Measurements from ENCODE around the gene KCNG2.

The KCNG2 gene

GRCh38 chr18:79787527-79787864 lies 10.2 kb upstream of the KCNG2 start:
- Histone ChIP-seq H3K27me3 (ENCODE audit: insufficient read depth, low read length) (peaks cover 34% of the 10 kb centered on the region), H3K4me2 (ENCODE audit: low read length) (no peak overlapping the region), H3K79me2 (ENCODE audit: control insufficient read depth, insufficient read depth, low read length, poor library complexity) (no peaks in the 10 kb centered on the region), H3K18ac (ENCODE audit: low read length) (no peak overlapping the region), H3K27ac (ENCODE audit: low read depth, low read length) (no peak overlapping the region), H3K9ac (ENCODE audit: low read length) (no peak overlapping the region), H3K36me3 (ENCODE audit: control insufficient read depth in 1 of 2, insufficient read depth in 2 of 2, low read length in 2 of 2) (no peaks in the 10 kb centered on the region), H2BK12ac (ENCODE audit: low read length) (no peak overlapping the region), H3K79me1 (ENCODE audit: low read length) (no peaks in the 10 kb centered on the region), H3K4me1 (ENCODE audit: control insufficient read depth in 1 of 2, insufficient read depth in 2 of 2, low read length in 2 of 2) (peaks cover 3 to 6% of the 10 kb centered on the region in 2 experiments), H3K9me3 (ENCODE audit: insufficient read depth, low read depth, low read length) (peaks cover 10% of the 10 kb centered on the region), H2BK5ac (ENCODE audit: low read depth, low read length, poor library complexity) (no peak overlapping the region), H3K23ac (ENCODE audit: low read length) (no peak overlapping the region), H3K4ac (ENCODE audit: low read depth, low read length) (no peak overlapping the region), H2AK5ac (ENCODE audit: low read length) (no peak overlapping the region), H4K12ac (ENCODE audit: low read depth, low read length) (no peak overlapping the region), H4K91ac (ENCODE audit: low read depth, low read length) (no peak overlapping the region), H2BK120ac (ENCODE audit: insufficient read depth, low read length, poor library complexity) (no peak overlapping the region), H2AFZ (ENCODE audit: insufficient read depth, low read length, poor library complexity) (no peak overlapping the region), H4K8ac (ENCODE audit: low read depth, low read length) (no peak overlapping the region), H3K4me3 (ENCODE audit: low read depth, low read length) (no peak overlapping the region), H3K14ac (ENCODE audit: low read length) (no peak overlapping the region)
- DNase-seq: no peak
- no CpG with 5 or more reads among the region's 16 CpGs for WGBS (ENCODE audit: extremely low coverage, insufficient coverage, insufficient read length)

DNA sequence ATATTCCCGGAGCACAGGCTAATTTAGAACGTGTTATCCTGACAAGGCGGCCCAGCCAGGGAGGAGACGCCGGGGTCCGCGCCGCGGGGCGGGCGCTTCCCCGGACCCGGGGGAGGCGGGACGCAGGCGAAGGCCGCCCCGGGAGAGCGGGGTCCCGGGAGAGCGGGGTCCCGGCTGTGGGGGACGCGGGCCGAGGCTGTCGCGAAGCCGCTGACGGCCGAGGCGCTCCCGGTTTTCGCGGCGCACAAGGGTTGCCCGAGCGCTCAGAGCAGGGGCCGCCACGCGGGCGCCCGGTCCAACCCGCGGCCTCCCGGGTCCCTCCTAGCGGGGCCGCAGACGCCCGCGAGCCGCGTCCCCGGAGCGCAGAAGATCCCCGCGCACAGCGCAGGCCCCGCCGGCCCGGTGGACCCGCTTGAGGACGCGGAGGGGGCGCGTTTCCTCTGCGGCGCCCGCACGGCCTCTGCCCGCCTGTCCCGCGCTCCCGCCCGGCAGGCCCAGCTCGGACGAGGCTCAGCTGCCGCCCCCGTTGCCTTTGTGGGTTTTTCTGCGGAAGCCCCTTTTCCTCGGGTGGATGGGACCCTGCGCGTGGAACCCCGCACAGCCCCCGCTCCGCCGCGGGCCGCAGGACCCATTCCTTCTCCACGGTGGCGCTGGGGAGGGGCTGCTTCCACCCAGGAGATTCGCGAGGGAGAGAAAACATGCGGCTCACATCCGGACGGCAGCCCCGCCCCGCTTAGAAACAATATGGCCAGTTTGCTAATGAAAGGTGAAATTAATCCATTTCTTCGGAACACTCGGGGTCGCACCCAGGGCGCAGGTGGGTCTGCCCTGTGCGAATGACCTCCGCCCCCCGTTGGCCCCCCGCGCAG lies 9.6 kb upstream of the KCNG2 start:
- Histone ChIP-seq H3K79me1 (ENCODE audit: low read length) (no peaks in the 10 kb centered on the region), H3K4ac (ENCODE audit: low read depth, low read length) (no peak overlapping the region), H3K9me3 (ENCODE audit: insufficient read depth, low read depth, low read length) (peaks cover 10% of the 10 kb centered on the region), H3K9ac (ENCODE audit: low read length) (no peak overlapping the region), H2BK12ac (ENCODE audit: low read length) (no peak overlapping the region), H3K14ac (ENCODE audit: low read length) (no peak overlapping the region), H3K23ac (ENCODE audit: low read length) (no peak overlapping the region), H2BK120ac (ENCODE audit: insufficient read depth, low read length, poor library complexity) (no peak overlapping the region), H3K4me1 (ENCODE audit: control insufficient read depth in 1 of 2, insufficient read depth in 2 of 2, low read length in 2 of 2) (peaks cover 3 to 6% of the 10 kb centered on the region in 2 experiments), H3K36me3 (ENCODE audit: control insufficient read depth in 1 of 2, insufficient read depth in 2 of 2, low read length in 2 of 2) (no peaks in the 10 kb centered on the region), H4K12ac (ENCODE audit: low read depth, low read length) (no peak overlapping the region), H3K27ac (ENCODE audit: low read depth, low read length) (no peak overlapping the region), H4K8ac (ENCODE audit: low read depth, low read length) (no peak overlapping the region), H2BK5ac (ENCODE audit: low read depth, low read length, poor library complexity) (no peak overlapping the region), H3K4me2 (ENCODE audit: low read length) (peak overlapping the region; percentile 46), H3K18ac (ENCODE audit: low read length) (no peak overlapping the region), H3K4me3 (ENCODE audit: low read depth, low read length) (no peak overlapping the region), H2AK5ac (ENCODE audit: low read length) (no peak overlapping the region), H2AFZ (ENCODE audit: insufficient read depth, low read length, poor library complexity) (no peak overlapping the region), H4K91ac (ENCODE audit: low read depth, low read length) (no peak overlapping the region), H3K27me3 (ENCODE audit: insufficient read depth, low read length) (peaks cover 34% of the 10 kb centered on the region), H3K79me2 (ENCODE audit: control insufficient read depth, insufficient read depth, low read length, poor library complexity) (no peaks in the 10 kb centered on the region)
- no peak for DNase-seq
- WGBS (ENCODE audit: extremely low coverage, insufficient coverage, insufficient read length): no CpG with 5 or more reads among the region's 106 CpGs

DNA sequence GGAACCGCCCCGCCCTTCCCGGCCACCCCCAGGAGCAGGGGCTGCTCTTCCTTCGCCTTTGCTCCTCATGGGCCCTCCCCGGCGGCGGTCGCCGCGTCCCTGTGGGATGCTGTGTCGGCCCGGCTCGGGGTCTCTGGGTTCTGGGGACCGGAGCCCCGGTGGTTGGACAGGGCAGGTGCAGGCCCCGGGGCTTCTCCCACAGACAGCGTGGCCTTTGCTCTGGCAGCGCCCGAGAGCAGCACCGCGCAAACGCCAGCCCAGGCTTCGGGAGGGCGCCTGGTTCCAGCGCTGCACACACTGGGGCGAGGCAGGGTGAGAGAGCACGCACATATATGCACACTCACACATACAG lies 9.0 kb upstream of the KCNG2 start:
- Histone ChIP-seq H3K9ac (ENCODE audit: low read length) (no peak overlapping the region), H3K23ac (ENCODE audit: low read length) (peak overlapping the region; percentile 55), H2BK5ac (ENCODE audit: low read depth, low read length, poor library complexity) (no peak overlapping the region), H2AFZ (ENCODE audit: insufficient read depth, low read length, poor library complexity) (no peak overlapping the region), H4K8ac (ENCODE audit: low read depth, low read length) (no peak overlapping the region), H2BK120ac (ENCODE audit: insufficient read depth, low read length, poor library complexity) (no peak overlapping the region), H3K27ac (ENCODE audit: low read depth, low read length) (no peak overlapping the region), H3K36me3 (ENCODE audit: control insufficient read depth in 1 of 2, insufficient read depth in 2 of 2, low read length in 2 of 2) (no peaks in the 10 kb centered on the region), H3K18ac (ENCODE audit: low read length) (no peak overlapping the region), H3K9me3 (ENCODE audit: insufficient read depth, low read depth, low read length) (peaks cover 10% of the 10 kb centered on the region), H4K12ac (ENCODE audit: low read depth, low read length) (no peak overlapping the region), H3K4me3 (ENCODE audit: low read depth, low read length) (peak overlapping the region; percentile 59), H3K14ac (ENCODE audit: low read length) (no peak overlapping the region), H3K27me3 (ENCODE audit: insufficient read depth, low read length) (peaks cover 34% of the 10 kb centered on the region), H4K91ac (ENCODE audit: low read depth, low read length) (no peak overlapping the region), H3K4ac (ENCODE audit: low read depth, low read length) (no peak overlapping the region), H2AK5ac (ENCODE audit: low read length) (no peak overlapping the region), H3K79me1 (ENCODE audit: low read length) (no peaks in the 10 kb centered on the region), H3K4me2 (ENCODE audit: low read length) (no peak overlapping the region), H3K4me1 (ENCODE audit: control insufficient read depth in 1 of 2, insufficient read depth in 2 of 2, low read length in 2 of 2) (peaks cover 3 to 6% of the 10 kb centered on the region in 2 experiments), H3K79me2 (ENCODE audit: control insufficient read depth, insufficient read depth, low read length, poor library complexity) (no peaks in the 10 kb centered on the region), H2BK12ac (ENCODE audit: low read length) (no peak overlapping the region)
- no CpG with 5 or more reads among the region's 27 CpGs for WGBS (ENCODE audit: extremely low coverage, insufficient coverage, insufficient read length)
- no peak for DNase-seq

DNA sequence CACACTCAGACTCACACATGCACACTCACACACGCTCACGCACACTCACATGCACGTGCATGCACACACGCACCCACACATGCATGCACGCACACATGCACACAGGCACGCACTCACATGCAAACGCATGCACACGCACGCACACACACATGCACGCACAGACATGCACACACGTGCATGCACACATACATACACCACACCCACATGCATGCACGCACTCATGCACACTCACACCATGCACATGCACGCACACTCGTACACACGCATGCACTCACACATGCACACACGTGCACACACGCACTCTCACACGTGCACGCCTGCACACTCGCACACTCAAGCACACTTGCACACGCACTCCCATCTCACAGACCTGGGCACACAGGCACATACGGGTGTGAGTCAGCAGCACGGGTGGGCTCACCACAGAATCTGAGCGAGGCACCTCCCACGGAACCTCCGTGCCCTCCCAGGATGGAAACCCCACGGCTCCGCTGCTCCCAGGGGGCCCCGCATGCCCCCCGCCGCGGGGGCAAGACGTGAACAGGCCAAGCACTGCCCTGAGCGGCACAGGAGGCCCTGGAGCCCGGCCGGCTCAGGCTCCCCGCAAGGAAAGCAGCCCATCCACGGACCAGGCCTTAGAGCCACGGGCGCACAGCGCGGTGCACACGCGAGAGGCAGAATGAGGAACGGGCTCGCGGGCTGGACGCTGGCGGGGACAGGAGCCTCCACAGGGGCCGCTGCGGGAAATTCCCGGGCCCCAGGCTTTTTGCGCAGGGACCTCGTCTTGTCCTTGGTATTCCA lies 8.4 kb upstream of the KCNG2 start:
- Histone ChIP-seq H3K27ac (ENCODE audit: low read depth, low read length) (no peak overlapping the region), H4K12ac (ENCODE audit: low read depth, low read length) (no peak overlapping the region), H3K18ac (ENCODE audit: low read length) (no peak overlapping the region), H3K14ac (ENCODE audit: low read length) (no peak overlapping the region), H2BK120ac (ENCODE audit: insufficient read depth, low read length, poor library complexity) (no peak overlapping the region), H4K8ac (ENCODE audit: low read depth, low read length) (no peak overlapping the region), H2AFZ (ENCODE audit: insufficient read depth, low read length, poor library complexity) (no peak overlapping the region), H3K4me3 (ENCODE audit: low read depth, low read length) (peak overlapping the region; percentile 59), H3K36me3 (ENCODE audit: control insufficient read depth in 1 of 2, insufficient read depth in 2 of 2, low read length in 2 of 2) (no peaks in the 10 kb centered on the region), H4K91ac (ENCODE audit: low read depth, low read length) (no peak overlapping the region), H3K4me1 (ENCODE audit: control insufficient read depth in 1 of 2, insufficient read depth in 2 of 2, low read length in 2 of 2) (peaks cover 3 to 6% of the 10 kb centered on the region in 2 experiments), H2AK5ac (ENCODE audit: low read length) (no peak overlapping the region), H2BK5ac (ENCODE audit: low read depth, low read length, poor library complexity) (no peak overlapping the region), H3K4ac (ENCODE audit: low read depth, low read length) (no peak overlapping the region), H3K4me2 (ENCODE audit: low read length) (no peak overlapping the region), H3K79me1 (ENCODE audit: low read length) (no peaks in the 10 kb centered on the region), H3K9ac (ENCODE audit: low read length) (no peak overlapping the region), H3K9me3 (ENCODE audit: insufficient read depth, low read depth, low read length) (peaks cover 7% of the 10 kb centered on the region), H2BK12ac (ENCODE audit: low read length) (no peak overlapping the region), H3K79me2 (ENCODE audit: control insufficient read depth, insufficient read depth, low read length, poor library complexity) (no peaks in the 10 kb centered on the region), H3K27me3 (ENCODE audit: insufficient read depth, low read length) (peaks cover 34% of the 10 kb centered on the region), H3K23ac (ENCODE audit: low read length) (peak overlapping the region; percentile 55)
- no CpG with 5 or more reads among the region's 54 CpGs for WGBS (ENCODE audit: extremely low coverage, insufficient coverage, insufficient read length)
- no peak for DNase-seq

Data from trophoblast cell (in vitro differentiated cells and primary cell).